OCI-LY1 (cell line): ENCODE data around the gene PRRC2A.

Experiments
- CTCF ChIP-seq: fragments of 200-600 bp; sonication (generic), shearing (Covaris generic); IDR thresholded peaks from 2 replicates; pipeline ENCODE4 v1.5.1; 2017; ENCODE audit warnings: mild to moderate bottlenecking, antibody characterized with exemption, low read length, moderate library complexity, mixed read lengths
- EZH2 ChIP-seq: fragments of 200-600 bp; sonication (generic), shearing (Covaris generic); IDR thresholded peaks from 2 replicates; pipeline ENCODE4 v1.8.0; 2017; ENCODE audit warnings: borderline replicate concordance, mixed run types, mild to moderate bottlenecking, antibody characterized with exemption, low read length, moderate library complexity, mixed read lengths

- no peak for TF ChIP-seq EZH2
- TF ChIP-seq CTCF = no peak
Observed at GRCh38 chr6:31575335-31575901, 45.1 kb upstream of the PRRC2A start, which contains the start of gene TNF.
